Activated T-cell treated with anti-CD3 and anti-CD28 coated beads for 24 hours (primary cell): ENCODE data around the gene MYO3B.
A peak's percentile ranks its signal among the peaks of the same experiment; 100 is the strongest.
"Not testable (repeated sequence)": the region's sequence is repeated elsewhere in the genome, so short reads cannot be mapped to it uniquely, and the experiment has no call there.

ENCODE experiments used
- DNase-seq: peaks from one replicate; pipeline ENCODE4 v3.0.0-alpha.2; 2020; ENCODE audit warnings: low read depth

Gene MYO3B

GRCh38 chr2:170339750-170340692 lies 162.1 kb downstream of the MYO3B start:
- no peak for DNase-seq

- no peak for DNase-seq
Observed at GRCh38 chr2:170340693-170341068, 162.7 kb downstream of the MYO3B start.

- no peak for DNase-seq
Observed at GRCh38 chr2:170341684-170342623, 164.0 kb downstream of the MYO3B start.

- DNase-seq, result no peak
Observed at GRCh38 chr2:170344663-170345346, 166.9 kb downstream of the MYO3B start.

GRCh38 chr2:170345607-170346006 lies 167.7 kb downstream of the MYO3B start:
- no peak for DNase-seq

- DNase-seq, result not testable (repeated sequence)
Observed at GRCh38 chr2:170349269-170349668, 171.3 kb downstream of the MYO3B start.

GRCh38 chr2:170350929-170351826 lies 173.2 kb downstream of the MYO3B start:
- DNase-seq, result no peak

- DNase-seq, result no peak
Observed at GRCh38 chr2:170353723-170354122, 175.8 kb downstream of the MYO3B start.

GRCh38 chr2:170354388-170354787 lies 176.4 kb downstream of the MYO3B start:
- DNase-seq, result no peak

GRCh38 chr2:170354855-170355780 lies 177.2 kb downstream of the MYO3B start:
- DNase-seq, result no peak

- DNase-seq, result no peak
Observed at GRCh38 chr2:170359466-170359865, 181.5 kb downstream of the MYO3B start.

- DNase-seq, result no peak
Observed at GRCh38 chr2:170360546-170361089, 182.7 kb downstream of the MYO3B start.

- peak; percentile 37 for DNase-seq
Observed at GRCh38 chr2:170361090-170361936, 183.4 kb downstream of the MYO3B start.

- no peak for DNase-seq
Observed at GRCh38 chr2:170362313-170362870, 184.4 kb downstream of the MYO3B start.

- no peak for DNase-seq
Observed at GRCh38 chr2:170362871-170363631, 185.1 kb downstream of the MYO3B start.

GRCh38 chr2:170365003-170365402 lies 187.1 kb downstream of the MYO3B start:
- DNase-seq, result no peak

- DNase-seq, result no peak
Observed at GRCh38 chr2:170365686-170366085, 187.7 kb downstream of the MYO3B start.

GRCh38 chr2:170368370-170368769 lies 190.4 kb downstream of the MYO3B start:
- no peak for DNase-seq
